Activated T-helper 1 cell treated with anti-CD3 and anti-CD28 coated beads, Interleukin-2, amount 50 U/mL, for 16 hours (primary cell): ENCODE results near the gene IFRD2.
A peak's percentile ranks its signal among the peaks of the same experiment; 100 is the strongest.
"Not testable (repeated sequence)": the region's sequence is repeated elsewhere in the genome, so short reads cannot be mapped to it uniquely, and the experiment has no call there.

Experiments used
- DNase-seq, 2 donors: peaks; one replicate each; pipeline ENCODE4 v3.0.0-alpha.2; 2020; ENCODE audit warnings: low read depth in 1 of 2, low spot score in 1 of 2

The IFRD2 gene

GRCh38 chr3:50254577-50255250, 37.5 kb downstream of the IFRD2 start:
- DNase-seq: no peak

GRCh38 chr3:50251220-50251619, 41.0 kb downstream of the IFRD2 start:
- no peak for DNase-seq

DNA sequence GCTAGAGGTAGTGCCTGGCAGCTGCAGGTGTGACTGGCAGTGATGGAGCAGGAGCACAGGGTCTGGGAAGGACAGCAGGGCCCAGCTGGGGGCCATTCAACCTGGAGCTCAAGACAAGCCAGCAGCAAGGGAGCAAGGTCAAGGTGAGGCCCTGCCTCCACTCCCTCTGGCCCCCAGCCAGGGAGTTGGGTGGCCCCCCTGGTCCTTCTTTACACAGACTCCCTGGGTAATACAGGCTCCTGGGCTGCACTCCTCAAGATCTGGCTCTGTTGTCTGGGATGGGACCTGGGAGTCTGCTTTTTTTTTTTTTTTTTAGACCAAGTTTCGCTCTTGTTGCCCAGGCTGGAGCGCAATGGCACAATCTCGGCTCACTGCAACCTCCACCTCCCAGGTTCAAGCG, 41.7 kb downstream of the IFRD2 start:
- no peak for DNase-seq

GRCh38 chr3:50249457-50249856, 42.8 kb downstream of the IFRD2 start:
- no peak for DNase-seq

DNA sequence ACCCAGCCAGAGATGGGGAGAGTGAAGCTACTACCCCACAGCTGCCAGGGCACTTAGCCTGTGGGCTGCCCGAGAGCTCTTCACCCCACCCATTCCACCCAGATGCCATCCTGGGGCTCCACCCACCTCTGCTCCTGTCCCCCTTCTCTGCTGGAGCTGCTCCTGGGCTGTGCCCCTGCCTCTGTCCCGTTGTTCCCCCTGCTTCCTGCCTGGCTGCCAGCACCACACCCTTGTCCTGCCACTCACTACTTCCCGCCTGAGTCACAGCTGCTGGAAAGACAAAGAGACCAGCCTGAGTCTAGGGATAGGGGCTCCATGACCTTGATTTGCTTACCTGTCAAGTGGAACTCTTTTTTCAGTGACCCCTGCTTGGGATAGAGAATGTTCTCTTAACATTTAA, 43.8 kb downstream of the IFRD2 start:
- no peak for DNase-seq

DNA sequence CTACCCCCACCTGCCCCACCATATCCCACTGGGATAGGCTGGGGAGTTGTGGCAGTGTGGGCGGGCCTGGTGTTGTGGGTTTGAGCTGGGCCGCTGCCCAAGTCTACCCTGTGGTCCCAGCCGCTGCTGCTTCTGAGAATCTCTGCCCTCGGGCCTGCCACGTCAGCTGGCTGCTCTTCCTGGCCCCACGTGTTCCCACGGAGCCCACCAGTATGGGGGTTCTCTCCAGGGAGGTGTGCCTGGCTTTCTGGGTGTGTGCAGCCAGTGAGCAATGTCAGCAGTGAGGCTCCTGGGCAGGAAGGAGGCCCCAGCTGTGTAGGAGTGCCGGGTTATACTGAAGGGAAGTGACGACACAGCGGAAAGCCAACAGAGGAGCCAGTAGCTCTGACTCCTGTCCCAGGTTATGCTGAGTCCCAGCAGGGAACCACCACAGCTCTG, 45.7 kb downstream of the IFRD2 start:
- peak; percentile 43 to 68 for DNase-seq

DNA sequence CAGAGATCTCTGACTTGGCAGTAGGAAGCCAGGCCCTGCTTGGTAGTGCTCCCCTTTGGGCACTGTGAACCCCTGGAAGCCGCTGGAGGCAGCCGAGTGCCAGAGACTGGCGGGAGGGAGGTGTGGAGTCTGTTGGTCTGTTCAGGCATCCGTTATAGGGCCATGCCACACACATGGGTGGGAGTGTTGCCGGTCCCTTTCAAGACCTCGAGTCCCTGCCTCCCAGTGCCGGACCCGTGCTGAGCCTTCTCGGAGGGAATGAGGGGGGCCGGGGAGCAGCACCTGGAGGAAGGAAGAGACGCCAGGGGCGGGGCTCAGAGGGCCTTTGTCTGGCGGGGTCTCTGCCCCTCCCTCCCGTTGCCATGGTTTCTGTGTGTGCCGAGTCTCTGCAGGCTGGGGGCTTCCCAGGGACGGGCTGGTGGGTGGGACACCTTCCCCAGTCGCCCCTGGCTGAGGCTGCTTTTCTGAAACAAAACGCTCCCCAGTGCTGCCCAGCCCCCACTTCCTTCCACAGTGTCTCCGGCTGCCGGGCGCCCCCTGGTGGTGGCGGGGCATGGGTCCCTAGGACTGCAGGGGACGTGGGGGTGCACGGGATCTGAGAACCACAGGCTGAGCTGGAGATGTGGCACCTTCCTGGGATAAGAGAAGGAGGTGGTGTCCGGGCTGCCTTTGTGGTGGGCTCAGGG, 46.3 kb downstream of the IFRD2 start:
- peak; percentile 92 to 96 for DNase-seq

GRCh38 chr3:50245251-50245745, 46.9 kb downstream of the IFRD2 start:
- no peak for DNase-seq

- DNase-seq: not testable (repeated sequence)
Measured at GRCh38 chr3:50244813-50245212, 47.4 kb downstream of the IFRD2 start.

DNA sequence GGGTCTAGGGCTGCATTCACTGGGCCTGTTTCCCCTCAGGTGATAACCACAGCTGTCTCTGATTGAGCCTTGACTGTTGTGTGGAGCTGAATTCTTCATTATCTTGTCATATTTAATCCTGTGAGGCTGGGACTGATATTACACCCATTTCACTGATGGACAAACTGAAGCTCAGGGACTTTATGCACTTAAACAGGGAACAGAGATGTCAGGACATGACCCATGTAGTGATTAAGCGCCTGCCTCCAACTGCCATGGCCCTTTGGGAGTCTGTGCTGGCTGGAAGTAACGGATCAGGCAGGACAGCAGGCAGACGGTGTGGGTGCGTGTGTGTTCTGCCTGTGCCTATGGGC, 48.7 kb downstream of the IFRD2 start:
- no peak for DNase-seq

GRCh38 chr3:50242851-50243542, 49.2 kb downstream of the IFRD2 start:
- DNase-seq: peak in 1 of 2 donors; percentile 26

GRCh38 chr3:50242381-50242770, 49.9 kb downstream of the IFRD2 start:
- no peak for DNase-seq

DNA sequence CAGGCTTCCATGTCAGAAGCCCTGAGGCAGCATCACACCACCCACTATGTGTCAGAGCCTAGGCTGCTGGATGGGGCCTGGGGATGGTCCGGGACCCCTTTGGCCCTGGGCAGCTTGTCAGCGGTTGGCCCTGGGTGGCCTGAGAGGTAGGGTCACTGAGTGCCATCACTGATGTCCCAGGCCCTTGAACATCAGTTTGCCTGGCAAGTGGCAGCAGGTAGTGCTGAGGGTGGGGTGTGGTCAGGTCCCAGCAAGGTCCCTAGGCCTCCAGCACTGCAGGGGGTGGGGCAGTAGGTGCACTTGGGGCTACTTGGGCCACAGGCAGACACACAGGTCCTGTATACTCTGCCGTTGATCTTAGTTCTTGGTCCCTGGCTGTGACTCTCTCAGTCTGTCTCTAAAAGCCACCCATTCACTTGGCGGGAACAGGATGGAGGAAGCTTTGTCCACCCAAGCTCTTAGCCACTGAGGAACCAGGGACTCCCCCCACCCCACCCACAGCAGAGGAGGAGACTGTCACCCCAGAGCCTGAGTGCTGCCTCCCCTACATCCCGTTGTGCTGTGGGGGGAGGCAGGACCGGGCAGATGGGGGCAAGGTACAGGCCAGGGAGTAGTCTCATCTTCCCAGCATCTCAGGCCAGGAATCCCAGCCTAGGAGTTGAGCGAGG, 50.4 kb downstream of the IFRD2 start:
- no peak for DNase-seq

GRCh38 chr3:50241163-50241562, 51.1 kb downstream of the IFRD2 start:
- no peak for DNase-seq

DNA sequence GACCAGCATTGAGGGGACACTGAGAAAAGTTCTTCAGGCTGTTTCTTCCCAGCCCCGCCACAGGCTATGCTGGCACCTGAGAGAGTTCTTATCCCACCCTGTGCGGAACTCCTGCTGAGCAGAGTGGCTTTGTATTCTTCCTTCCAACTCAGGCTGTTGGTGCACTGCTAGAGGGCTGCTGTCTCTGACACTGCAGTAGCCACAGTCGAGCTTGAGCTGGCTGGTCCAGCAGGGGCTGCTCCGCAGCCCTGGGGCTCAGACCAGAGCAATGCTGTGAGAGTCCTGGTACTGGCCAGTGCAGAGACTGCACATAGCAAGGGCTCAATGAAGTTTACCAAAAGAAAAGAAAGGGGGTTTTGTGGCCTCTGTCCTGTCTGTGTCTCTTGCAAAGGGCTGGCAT, 52.6 kb downstream of the IFRD2 start:
- DNase-seq: no peak

GRCh38 chr3:50238549-50239026, 53.6 kb downstream of the IFRD2 start:
- no peak for DNase-seq

- DNase-seq: peak; percentile 74 to 79
Measured at GRCh38 chr3:50237754-50238548, 54.3 kb downstream of the IFRD2 start.
